GM19395 (cell line): ENCODE measurements around the gene SPOCK1.

Source experiments
- ATAC-seq: cut with Tn5 transposase; IDR thresholded peaks from one replicate; pipeline ENCODE4 v1.9.1; 2021; ENCODE audit warnings: mild to moderate bottlenecking, moderate library complexity; ENCODE audit not compliant: unreplicated experiment

Gene SPOCK1

GRCh38 chr5:137134920-137135532 is 364.1 kb downstream of the SPOCK1 start:
- no peak for ATAC-seq

DNA sequence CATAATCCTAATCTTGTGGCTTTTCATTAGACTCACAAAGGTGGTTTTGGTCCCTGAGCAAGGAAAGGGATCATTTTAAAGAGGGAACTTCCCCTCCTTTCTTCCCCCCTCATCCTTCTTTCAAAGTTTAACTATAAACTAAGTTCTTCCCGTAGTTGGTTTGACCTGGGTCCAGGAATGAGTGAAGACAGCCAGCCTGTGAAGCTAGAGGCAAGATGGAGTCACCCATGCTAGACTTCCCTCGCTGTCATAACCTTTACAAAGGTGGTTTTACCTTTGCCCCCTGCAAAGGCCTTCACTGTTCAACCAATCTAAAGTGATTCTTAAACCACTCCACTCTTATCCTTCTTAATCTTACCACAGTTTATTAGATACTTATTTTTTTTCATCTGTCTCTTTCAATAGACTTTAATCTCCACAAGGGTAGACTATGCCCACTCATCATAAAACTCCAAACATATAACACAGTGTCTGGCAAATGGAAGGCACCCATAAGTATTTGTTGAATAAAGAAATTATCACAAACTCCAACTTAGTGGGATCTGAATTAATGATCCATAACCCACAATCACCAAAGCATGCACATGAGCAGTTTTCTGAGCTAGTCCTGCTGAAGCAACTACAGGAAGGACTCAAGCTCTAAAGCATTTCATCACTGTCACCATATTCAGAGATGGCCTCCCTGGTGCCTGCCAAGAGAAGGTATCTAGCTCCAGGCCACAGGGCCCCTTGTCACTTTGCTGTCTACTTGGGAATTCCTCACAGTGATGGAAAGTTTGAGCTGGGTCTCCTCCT is 369.0 kb downstream of the SPOCK1 start:
- no peak for ATAC-seq

DNA sequence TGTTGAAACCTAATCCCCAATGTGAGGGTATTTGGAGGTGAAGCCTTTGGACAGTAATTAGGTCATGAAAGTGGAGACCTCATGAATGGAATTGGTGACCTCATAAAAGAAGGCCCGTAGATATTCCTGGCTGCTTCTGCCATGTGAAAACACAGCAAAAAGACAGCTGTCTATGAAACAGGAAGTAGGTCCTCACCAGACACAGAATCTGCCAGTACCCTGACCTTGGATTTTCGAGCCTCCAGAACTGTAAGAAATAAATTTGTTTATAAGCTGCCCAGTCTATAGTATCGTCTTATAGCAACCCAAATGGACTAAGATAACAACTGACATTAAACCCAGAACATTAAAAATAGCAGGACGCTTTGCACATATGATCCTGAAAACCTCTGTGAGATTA is 371.1 kb downstream of the SPOCK1 start:
- no peak for ATAC-seq

- ATAC-seq, result no peak
These were observed 372.3 kb downstream of the SPOCK1 start for GRCh38 chr5:137126829-137127228.

DNA sequence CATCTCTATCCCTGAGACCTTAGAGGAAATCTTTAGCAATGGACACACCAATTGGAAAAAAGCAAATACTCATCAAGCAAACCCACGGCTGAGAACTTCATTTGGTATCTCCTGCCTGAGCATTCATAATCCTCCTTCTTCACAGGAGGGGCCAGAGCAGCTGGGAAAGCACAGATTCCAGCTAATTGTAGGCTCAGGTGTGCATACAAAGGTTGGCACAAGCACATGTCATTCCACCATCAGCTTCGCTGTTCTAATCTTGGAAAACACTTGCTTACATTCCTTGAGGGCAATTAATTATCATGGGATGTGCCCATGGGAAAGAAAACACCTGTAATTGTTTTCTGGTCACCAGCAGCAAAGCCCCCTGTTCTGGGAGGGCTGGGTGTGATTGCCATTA is 376.6 kb downstream of the SPOCK1 start:
- no peak for ATAC-seq

- no peak for ATAC-seq
These were observed 377.1 kb downstream of the SPOCK1 start for GRCh38 chr5:137122075-137122474.

DNA sequence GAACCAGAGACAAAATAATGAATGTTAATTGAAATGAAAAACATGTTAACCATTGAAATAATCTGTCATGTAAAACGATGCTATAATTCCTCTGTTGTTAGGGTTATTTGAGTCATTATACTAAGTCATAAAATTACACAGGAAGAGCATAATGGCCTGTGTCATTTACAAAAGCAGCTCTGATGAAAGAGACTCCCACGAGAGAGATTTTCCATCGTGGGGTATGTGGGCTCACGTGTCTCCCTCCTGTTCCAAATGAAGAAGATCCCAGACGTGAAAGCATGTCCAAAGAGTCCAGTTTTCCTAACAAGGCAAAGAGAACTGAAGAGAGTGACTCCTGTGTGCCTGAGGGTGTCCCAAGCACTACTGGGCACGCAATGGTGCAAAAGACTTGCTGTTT is 379.8 kb downstream of the SPOCK1 start:
- ATAC-seq, result no peak

DNA sequence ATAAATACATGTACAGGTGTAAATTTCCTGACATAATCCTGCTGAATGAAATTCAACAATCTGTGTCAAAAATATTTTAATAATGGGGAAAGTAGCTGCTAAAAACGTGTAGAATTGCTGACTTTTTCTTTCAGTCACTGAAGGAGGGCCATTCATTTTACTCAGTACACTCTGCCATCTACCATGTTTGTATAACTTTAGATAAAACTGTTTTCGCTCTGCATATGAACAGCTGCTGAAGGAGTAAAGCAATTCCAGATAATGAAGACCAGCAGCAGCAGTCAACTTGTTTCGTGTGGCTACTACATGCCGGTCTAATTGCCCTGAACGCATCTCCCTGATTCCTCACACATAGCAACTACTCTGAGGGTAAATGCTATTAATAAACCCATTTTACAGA is 380.5 kb downstream of the SPOCK1 start:
- ATAC-seq, result no peak

GRCh38 chr5:137115152-137115551 is 384.0 kb downstream of the SPOCK1 start:
- ATAC-seq, result no peak

DNA sequence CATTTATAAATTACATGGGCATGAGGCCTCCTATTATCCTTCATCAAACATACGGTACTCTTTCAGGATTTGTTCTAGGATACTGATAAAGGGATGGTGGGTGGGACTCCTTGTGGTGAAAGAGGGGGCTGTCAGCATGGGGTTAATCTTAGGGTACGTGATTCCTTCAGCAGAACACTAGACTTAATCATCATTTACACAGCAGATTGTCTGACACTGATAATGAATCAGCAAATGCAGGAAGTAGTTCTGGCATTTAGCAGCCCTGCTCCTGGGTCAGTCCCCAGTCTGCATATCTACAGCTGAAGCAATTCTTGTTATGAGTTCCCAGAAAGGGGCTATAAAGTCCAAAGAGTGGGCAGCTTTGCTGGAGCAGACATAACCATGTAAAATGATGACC is 384.6 kb downstream of the SPOCK1 start:
- no peak for ATAC-seq

GRCh38 chr5:137113939-137114338 is 385.2 kb downstream of the SPOCK1 start:
- ATAC-seq, result no peak

GRCh38 chr5:137113161-137113560 is 386.0 kb downstream of the SPOCK1 start:
- ATAC-seq, result no peak

DNA sequence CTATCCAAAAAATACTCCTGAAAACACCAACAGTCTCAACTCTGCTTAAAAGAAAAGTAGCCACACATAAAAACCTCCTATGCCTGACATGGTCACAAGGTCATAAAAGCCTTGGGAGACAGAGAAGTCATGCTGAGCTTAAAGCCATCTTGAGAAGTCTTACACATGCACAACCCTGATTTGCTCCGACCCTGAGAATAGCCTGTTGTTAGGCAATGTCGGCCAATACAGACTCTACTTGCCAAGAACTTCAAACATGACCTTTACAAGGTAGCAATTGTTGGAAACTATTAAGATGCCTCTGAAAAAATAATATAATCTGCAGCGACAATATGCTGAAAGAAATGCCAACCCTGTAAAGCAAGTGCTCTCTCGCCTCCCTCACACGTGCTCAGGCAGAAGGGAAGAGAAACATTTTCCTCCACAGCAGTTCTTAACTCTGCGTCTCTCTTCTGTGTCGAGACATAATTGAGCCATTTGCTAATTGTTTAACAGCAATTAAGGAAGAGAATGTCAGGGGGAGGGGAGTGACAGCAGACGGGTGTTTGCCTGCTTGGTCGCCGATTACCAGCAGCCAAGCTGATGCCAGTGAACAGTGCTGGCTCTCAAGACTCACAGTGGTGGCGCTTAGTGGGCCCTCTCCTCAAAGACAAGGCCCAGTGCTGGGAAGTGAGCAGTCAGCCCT is 393.6 kb downstream of the SPOCK1 start:
- ATAC-seq, result no peak

GRCh38 chr5:137101544-137101943 is 397.6 kb downstream of the SPOCK1 start:
- no peak for ATAC-seq

DNA sequence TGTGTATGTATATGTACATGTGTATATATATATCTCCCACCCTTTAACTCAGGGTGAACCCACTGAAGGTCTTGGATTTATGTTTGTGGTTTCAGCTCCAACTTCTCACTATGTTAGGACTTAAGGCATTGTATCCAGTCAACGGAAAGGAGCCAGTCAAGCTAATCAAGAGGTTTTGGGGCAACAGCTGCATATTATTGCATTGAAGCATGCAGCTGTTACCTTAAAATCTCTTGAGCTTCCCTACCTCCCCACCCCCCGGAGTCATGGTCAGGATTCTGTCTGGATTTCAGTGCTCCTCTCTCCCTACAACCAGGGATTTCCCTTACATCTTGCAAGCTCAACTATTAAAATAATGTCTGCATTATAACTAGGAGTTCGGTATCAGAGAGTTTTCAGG is 399.5 kb downstream of the SPOCK1 start:
- no peak for ATAC-seq

DNA sequence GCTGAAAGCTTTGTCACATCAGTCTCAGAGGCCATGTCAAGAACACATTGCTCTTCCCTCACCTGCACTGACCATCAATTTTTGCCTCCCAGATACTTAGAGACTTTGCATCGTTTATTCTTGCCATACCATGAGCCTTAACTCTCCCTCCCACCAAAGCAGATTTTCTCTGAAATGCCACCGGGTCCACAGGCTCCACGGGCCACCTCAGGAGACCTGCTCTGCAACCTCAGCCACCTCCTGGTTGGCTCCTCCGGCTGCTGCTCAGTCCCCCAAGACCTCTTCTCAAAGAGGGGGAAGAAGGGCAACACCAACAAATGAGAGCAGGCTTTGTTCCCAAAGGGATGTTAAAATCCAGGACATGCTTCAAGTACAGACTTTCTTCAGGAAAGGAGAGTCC is 400.5 kb downstream of the SPOCK1 start:
- no peak for ATAC-seq

DNA sequence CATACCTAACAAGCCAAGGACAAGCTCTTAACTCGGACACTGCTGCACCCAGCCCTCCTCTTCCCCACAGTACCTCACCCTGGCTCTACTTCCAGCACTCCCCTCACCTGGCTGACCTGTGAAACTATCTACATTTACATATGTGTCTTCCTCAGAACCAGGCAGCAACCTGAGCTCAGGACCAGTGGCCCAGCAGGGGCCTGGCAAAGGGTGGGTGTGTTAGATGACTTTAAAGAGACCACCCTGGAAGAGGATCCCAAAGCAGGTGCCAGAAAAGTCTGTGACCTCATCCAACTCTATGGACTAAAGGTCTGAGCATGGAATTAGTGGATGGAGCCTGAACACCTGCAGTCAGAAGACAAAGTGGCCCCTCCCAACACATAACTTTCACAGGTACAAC is 400.9 kb downstream of the SPOCK1 start:
- no peak for ATAC-seq

DNA sequence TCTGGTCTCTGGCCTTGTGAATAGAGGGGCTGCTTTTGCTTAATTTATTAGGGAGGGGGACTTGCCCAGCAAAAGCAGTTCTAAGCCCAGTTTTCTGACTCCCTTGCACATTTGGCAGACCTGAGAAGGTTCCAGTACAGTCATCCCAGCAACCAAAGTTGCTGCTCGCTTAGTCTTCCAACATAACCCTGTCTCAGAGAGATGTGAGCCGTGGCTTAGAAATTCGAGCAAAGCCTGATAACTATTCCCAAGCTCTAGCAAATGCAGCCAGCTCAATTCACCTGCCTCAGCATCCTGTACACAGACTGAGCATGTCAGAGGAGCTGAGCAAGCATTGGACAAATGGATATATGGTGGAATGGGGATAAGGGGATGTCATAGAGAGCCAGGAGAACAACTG is 401.9 kb downstream of the SPOCK1 start:
- no peak for ATAC-seq

DNA sequence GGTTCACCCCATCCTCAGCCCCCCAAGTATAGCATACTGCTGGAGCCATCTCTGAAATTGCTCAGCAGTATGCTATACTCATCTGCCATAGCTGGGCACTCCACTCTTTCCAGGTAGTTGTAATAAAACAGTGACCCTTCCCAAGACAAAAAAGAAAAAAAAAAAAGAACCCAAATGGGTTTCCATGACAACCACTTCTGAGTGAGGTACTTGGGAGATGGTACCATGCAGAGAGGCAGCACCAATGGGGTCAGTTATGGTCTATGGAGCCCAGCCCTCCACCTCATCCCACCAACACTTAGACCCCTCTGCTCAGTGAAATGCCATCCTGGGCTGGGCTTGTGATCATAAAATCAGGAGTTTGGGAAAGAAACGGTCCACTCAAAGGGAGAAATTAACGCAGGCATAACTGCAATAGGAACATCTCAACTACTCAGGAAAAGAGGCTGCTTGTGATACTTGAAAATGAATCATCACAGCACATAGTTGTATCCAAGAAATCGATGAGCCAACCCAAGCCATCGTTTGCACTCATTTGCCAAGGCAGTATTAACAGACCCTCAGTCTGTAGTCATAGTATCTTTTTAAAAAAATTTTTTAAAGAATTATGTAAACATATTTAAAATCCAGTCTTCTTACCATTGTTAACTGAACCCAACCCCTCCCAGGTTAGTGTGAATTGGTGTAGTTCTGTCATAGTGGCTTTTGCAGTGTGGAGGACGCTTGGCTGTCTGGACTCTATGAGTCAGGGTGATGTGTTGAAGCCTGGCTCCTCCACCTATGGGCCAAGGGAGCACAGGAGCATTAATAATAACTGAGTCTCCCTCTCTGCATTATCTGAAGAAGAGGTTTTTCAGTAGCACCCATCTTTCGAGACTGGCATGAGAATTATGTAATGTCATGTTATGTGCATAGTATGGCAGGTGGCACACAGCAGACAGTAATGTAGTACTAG is 402.7 kb downstream of the SPOCK1 start:
- no peak for ATAC-seq

DNA sequence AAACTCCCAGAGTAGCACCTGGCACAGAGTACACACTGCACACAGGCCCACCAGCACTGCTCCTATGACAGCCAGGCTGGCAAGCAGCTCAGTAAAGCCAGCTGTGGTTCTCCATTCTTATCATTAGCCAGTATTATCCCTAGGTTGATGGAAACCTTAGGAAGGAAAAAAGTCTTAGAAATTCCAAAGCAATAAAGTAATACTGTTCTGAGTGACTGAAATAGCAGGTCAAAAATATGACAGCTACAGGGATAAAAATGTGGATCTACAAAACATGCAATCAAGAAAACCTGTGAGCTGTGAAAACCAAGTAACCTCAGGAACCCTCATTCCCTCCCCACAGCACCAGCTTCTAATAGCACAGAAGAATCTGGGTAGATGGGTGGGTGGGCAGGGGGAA is 403.5 kb downstream of the SPOCK1 start:
- ATAC-seq, result no peak

DNA sequence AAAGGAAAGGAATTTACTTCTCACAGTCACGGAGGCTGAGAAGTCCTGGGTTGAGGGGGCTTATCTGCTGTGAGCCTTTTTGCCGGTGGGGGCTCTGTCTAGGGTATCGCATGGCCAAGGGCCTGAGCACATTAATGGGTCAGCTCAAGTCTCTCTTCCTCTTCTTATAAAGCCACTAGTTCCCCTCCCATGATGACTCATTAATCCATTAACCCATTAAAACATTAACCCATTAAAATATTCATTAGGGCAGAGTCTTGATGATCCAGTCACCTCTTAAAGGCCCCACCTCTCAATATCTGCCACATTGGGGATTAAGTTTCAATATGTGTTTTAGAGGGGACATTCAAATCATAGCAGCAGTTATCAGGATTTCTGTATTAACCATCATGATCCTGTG is 406.3 kb downstream of the SPOCK1 start:
- ATAC-seq, result no peak
